Calu3 (cell line): Measurements from ENCODE around the gene TMPRSS11A. TPM values are rescaled to one million over a fixed set of nuclear protein-coding genes. Genes with fewer than 3 reads are reported as not detected.

ENCODE experiments used
- BruUV-seq: library from RNA; stranded (reverse); fragments of 400-500 nt; replicated peaks from 2 replicates; lab custom pipeline; 2021; lab: Mats Ljungman, UMichigan
- CTCF ChIA-PET: fragments of 300-600 bp; sonication (Branson Sonifier 250); formaldehyde crosslinking; loops from one replicate; lab custom pipeline; 2022; ENCODE audit warnings: antibody characterized with exemption; lab: Charles Lee
- DNase-seq: peaks from one replicate; pipeline ENCODE4 v3.0.0; 2022
- H3K27ac Mint-ChIP-seq: one replicate; pipeline ENCODE4 v1.8.0; 2022; ENCODE audit warnings: mixed read lengths; ENCODE audit not compliant: unreplicated experiment
- H3K27me3 Mint-ChIP-seq: one replicate; pipeline ENCODE4 v1.8.0; 2022; ENCODE audit warnings: mixed read lengths; ENCODE audit not compliant: unreplicated experiment
- H3K36me3 Mint-ChIP-seq: one replicate; pipeline ENCODE4 v1.8.0; 2022; ENCODE audit warnings: mild to moderate bottlenecking, moderate library complexity, mixed read lengths; ENCODE audit not compliant: insufficient read depth, unreplicated experiment
- H3K4me1 Mint-ChIP-seq: one replicate; pipeline ENCODE4 v1.8.0; 2022; ENCODE audit warnings: mild to moderate bottlenecking, low read depth, mixed read lengths; ENCODE audit not compliant: unreplicated experiment
- H3K4me3 Mint-ChIP-seq: one replicate; pipeline ENCODE4 v1.8.0; 2022; ENCODE audit warnings: mild to moderate bottlenecking, low read depth, moderate library complexity, mixed read lengths; ENCODE audit not compliant: unreplicated experiment
- H3K9me3 Mint-ChIP-seq: one replicate; pipeline ENCODE4 v1.8.0; 2022; ENCODE audit warnings: low read depth, mixed read lengths; ENCODE audit not compliant: unreplicated experiment
- CTCF ChIP-seq: fragments of 200-600 bp; IDR thresholded peaks from one replicate; pipeline ENCODE4 v1.8.0; 2022; ENCODE audit warnings: antibody characterized with exemption; ENCODE audit not compliant: unreplicated experiment
- intact Hi-C: fragments of 100-400 bp; cut with micrococcal nuclease; formaldehyde crosslinking; loops from one replicate; pipeline ENCODE4 v1.10.0; 2022; ENCODE audit not compliant: unreplicated experiment
- total RNA-seq: library from RNA; stranded (reverse); gene quantifications from 2 replicates; pipeline ENCODE4 v1.2.3, GENCODE V29; 2022

The TMPRSS11A gene
- total RNA-seq, 1 experiment from 2014 or later = not detected

DNA sequence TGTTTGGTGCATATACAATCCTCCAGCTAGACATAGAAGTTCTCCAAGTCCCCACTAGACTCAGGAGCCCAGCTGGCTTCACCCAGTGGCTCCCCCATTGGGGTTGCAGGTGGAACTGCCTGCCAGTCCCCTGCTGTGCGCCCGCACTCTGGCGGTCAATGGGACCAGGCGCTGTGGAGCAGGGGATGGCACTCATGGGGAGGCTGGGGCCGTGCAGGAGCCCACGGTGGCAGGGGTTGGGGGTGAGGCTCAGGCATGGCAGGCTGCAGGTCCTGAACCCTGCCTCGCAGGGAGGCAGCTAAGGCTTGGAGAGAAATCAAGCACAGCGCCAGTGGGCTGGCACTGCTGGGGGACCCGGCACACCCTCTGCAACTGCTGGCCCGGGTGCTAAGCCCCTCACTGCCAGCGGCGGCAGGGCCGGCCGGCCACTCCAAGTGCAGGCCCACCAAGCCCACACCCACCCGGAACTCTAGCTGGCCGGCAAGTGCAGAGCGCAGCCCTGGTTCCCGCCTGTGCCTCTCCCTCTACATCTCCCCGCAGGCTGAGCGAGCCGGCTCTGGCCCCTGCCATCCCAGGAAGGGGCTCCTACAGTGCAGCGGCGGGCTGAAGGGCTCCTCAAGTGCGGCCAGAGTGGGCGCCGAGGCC, 66.8 kb downstream of the TMPRSS11A start:
- no peak for DNase-seq
- H3K27me3 Mint-ChIP-seq = no peaks in the 10 kb centered on the region
- no peak overlapping the region for H3K4me3 Mint-ChIP-seq
- H3K9me3 Mint-ChIP-seq = no peaks in the 10 kb centered on the region
- H3K36me3 Mint-ChIP-seq = no peaks in the 10 kb centered on the region
- intact Hi-C loops = no loop called here
- no peaks in the 10 kb centered on the region for H3K4me1 Mint-ChIP-seq
- no peak for TF ChIP-seq CTCF
- BruUV-seq = no TSS peak
- no peak overlapping the region for H3K27ac Mint-ChIP-seq
- CTCF ChIA-PET = no interaction called here

DNA sequence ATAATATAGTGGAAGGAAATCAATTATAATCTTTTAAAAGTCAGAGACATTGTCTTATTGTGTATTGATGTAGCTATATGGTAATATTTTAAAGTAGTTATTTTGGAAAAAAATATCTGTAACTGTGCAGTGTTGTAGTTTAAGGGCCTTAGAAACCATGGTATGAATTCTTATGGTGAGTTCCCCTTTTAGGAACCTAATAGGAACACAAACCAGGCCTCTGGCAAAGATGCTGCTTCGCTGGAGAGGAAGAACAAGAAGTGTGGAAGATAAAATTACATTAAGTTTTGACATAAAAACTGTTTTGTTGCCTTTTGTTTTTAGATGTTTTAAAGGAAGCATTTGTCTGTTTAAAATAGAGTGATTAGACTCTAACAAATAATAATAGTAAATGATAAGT, 68.6 kb downstream of the TMPRSS11A start:
- no peak for DNase-seq
- Mint-ChIP-seq H3K9me3 (no peaks in the 10 kb centered on the region), H3K4me1 (no peaks in the 10 kb centered on the region), H3K27ac (no peak overlapping the region), H3K4me3 (no peak overlapping the region), H3K36me3 (no peaks in the 10 kb centered on the region), H3K27me3 (no peaks in the 10 kb centered on the region)
- BruUV-seq = no TSS peak
- CTCF ChIA-PET = no interaction called here
- intact Hi-C loops = no loop called here
- TF ChIP-seq CTCF = no peak

GRCh38 chr4:67892905-67893304, 70.4 kb downstream of the TMPRSS11A start:
- CTCF ChIA-PET = no interaction called here

GRCh38 chr4:67892253-67892652, 71.0 kb downstream of the TMPRSS11A start:
- Mint-ChIP-seq H3K27me3 (no peaks in the 10 kb centered on the region), H3K4me3 (no peak overlapping the region), H3K9me3 (no peaks in the 10 kb centered on the region), H3K4me1 (no peaks in the 10 kb centered on the region), H3K36me3 (no peaks in the 10 kb centered on the region), H3K27ac (no peak overlapping the region)
- no peak for TF ChIP-seq CTCF
- CTCF ChIA-PET = no interaction called here
- no TSS peak for BruUV-seq
- intact Hi-C loops = no loop called here
- no peak for DNase-seq

More at GRCh38 chr4:67892905-67893304, 70.4 kb downstream of the TMPRSS11A start:
- Mint-ChIP-seq H3K9me3 (no peaks in the 10 kb centered on the region), H3K27me3 (no peaks in the 10 kb centered on the region), H3K4me1 (no peaks in the 10 kb centered on the region), H3K4me3 (no peak overlapping the region), H3K36me3 (no peaks in the 10 kb centered on the region), H3K27ac (no peak overlapping the region)
- DNase-seq = no peak
- TF ChIP-seq CTCF = no peak
- no TSS peak for BruUV-seq
- intact Hi-C loops = no loop called here
